Measurements from ENCODE around the gene NFIB.
A peak's percentile ranks its signal among the peaks of the same experiment; 100 is the strongest.

NFIB gene

GRCh38 chr9:14188011-14188410 lies 125.9 kb downstream of the NFIB start:
- peaks cover 4% of the 10 kb centered on the region for H3K4me1 ChIP-seq (ENCODE audit: control insufficient read depth, insufficient read depth, low read length)
- H3K36me3 ChIP-seq (ENCODE audit: control insufficient read depth, insufficient read depth, low read length), result no peaks in the 10 kb centered on the region
- H3K27me3 ChIP-seq (ENCODE audit: control insufficient read depth, insufficient read depth, low read length), result no peaks in the 10 kb centered on the region
- H3K4me3 ChIP-seq (ENCODE audit: low read length), result no peak overlapping the region
- H3K9ac ChIP-seq (ENCODE audit: low read length), result no peak overlapping the region
- no peak overlapping the region for H3K27ac ChIP-seq (ENCODE audit: low read depth, low read length)

GRCh38 chr9:14186096-14186495 lies 127.8 kb downstream of the NFIB start:
- Histone ChIP-seq H3K27ac (ENCODE audit: low read depth, low read length) (no peak overlapping the region), H3K27me3 (ENCODE audit: control insufficient read depth, insufficient read depth, low read length) (no peaks in the 10 kb centered on the region), H3K4me3 (ENCODE audit: low read length) (no peak overlapping the region), H3K4me1 (ENCODE audit: control insufficient read depth, insufficient read depth, low read length) (peaks cover 11% of the 10 kb centered on the region), H3K36me3 (ENCODE audit: control insufficient read depth, insufficient read depth, low read length) (no peaks in the 10 kb centered on the region), H3K9ac (ENCODE audit: low read length) (no peak overlapping the region)

GRCh38 chr9:14185016-14185415 lies 128.9 kb downstream of the NFIB start:
- no peak overlapping the region for H3K4me3 ChIP-seq (ENCODE audit: low read length)
- H3K9ac ChIP-seq (ENCODE audit: low read length), result no peak overlapping the region
- no peak overlapping the region for H3K27ac ChIP-seq (ENCODE audit: low read depth, low read length)
- no peaks in the 10 kb centered on the region for H3K27me3 ChIP-seq (ENCODE audit: control insufficient read depth, insufficient read depth, low read length)
- H3K36me3 ChIP-seq (ENCODE audit: control insufficient read depth, insufficient read depth, low read length), result no peaks in the 10 kb centered on the region
- H3K4me1 ChIP-seq (ENCODE audit: control insufficient read depth, insufficient read depth, low read length), result peaks cover 16% of the 10 kb centered on the region

GRCh38 chr9:14183001-14183400 lies 130.9 kb downstream of the NFIB start:
- Histone ChIP-seq H3K36me3 (ENCODE audit: control insufficient read depth, insufficient read depth, low read length) (no peaks in the 10 kb centered on the region), H3K4me3 (ENCODE audit: low read length) (no peak overlapping the region), H3K27me3 (ENCODE audit: control insufficient read depth, insufficient read depth, low read length) (no peaks in the 10 kb centered on the region), H3K27ac (ENCODE audit: low read depth, low read length) (no peak overlapping the region), H3K9ac (ENCODE audit: low read length) (no peak overlapping the region), H3K4me1 (ENCODE audit: control insufficient read depth, insufficient read depth, low read length) (peaks cover 18% of the 10 kb centered on the region)

- Histone ChIP-seq H3K27ac (ENCODE audit: low read depth, low read length) (peak overlapping the region; percentile 46), H3K36me3 (ENCODE audit: control insufficient read depth, insufficient read depth, low read length) (no peaks in the 10 kb centered on the region), H3K27me3 (ENCODE audit: control insufficient read depth, insufficient read depth, low read length) (no peaks in the 10 kb centered on the region), H3K4me1 (ENCODE audit: control insufficient read depth, insufficient read depth, low read length) (peaks cover 14% of the 10 kb centered on the region), H3K4me3 (ENCODE audit: low read length) (peak overlapping the region; percentile 56), H3K9ac (ENCODE audit: low read length) (no peak overlapping the region)
These were observed 132.9 kb downstream of the NFIB start for GRCh38 chr9:14180960-14181537.

GRCh38 chr9:14180093-14180959 lies 133.6 kb downstream of the NFIB start:
- peak overlapping the region; percentile 56 for H3K4me3 ChIP-seq (ENCODE audit: low read length)
- peaks cover 14% of the 10 kb centered on the region for H3K4me1 ChIP-seq (ENCODE audit: control insufficient read depth, insufficient read depth, low read length)
- H3K27ac ChIP-seq (ENCODE audit: low read depth, low read length), result peak overlapping the region; percentile 46
- no peaks in the 10 kb centered on the region for H3K27me3 ChIP-seq (ENCODE audit: control insufficient read depth, insufficient read depth, low read length)
- no peaks in the 10 kb centered on the region for H3K36me3 ChIP-seq (ENCODE audit: control insufficient read depth, insufficient read depth, low read length)
- no peak overlapping the region for H3K9ac ChIP-seq (ENCODE audit: low read length)

GRCh38 chr9:14179449-14179848 lies 134.5 kb downstream of the NFIB start:
- Histone ChIP-seq H3K27me3 (ENCODE audit: control insufficient read depth, insufficient read depth, low read length) (no peaks in the 10 kb centered on the region), H3K4me3 (ENCODE audit: low read length) (no peak overlapping the region), H3K4me1 (ENCODE audit: control insufficient read depth, insufficient read depth, low read length) (peaks cover 14% of the 10 kb centered on the region), H3K36me3 (ENCODE audit: control insufficient read depth, insufficient read depth, low read length) (no peaks in the 10 kb centered on the region), H3K9ac (ENCODE audit: low read length) (no peak overlapping the region), H3K27ac (ENCODE audit: low read depth, low read length) (no peak overlapping the region)

GRCh38 chr9:14175778-14176177 lies 138.2 kb downstream of the NFIB start:
- Histone ChIP-seq H3K36me3 (ENCODE audit: control insufficient read depth, insufficient read depth, low read length) (no peaks in the 10 kb centered on the region), H3K4me3 (ENCODE audit: low read length) (no peak overlapping the region), H3K9ac (ENCODE audit: low read length) (no peak overlapping the region), H3K4me1 (ENCODE audit: control insufficient read depth, insufficient read depth, low read length) (peaks cover 7% of the 10 kb centered on the region), H3K27me3 (ENCODE audit: control insufficient read depth, insufficient read depth, low read length) (no peaks in the 10 kb centered on the region), H3K27ac (ENCODE audit: low read depth, low read length) (no peak overlapping the region)

GRCh38 chr9:14173713-14174112 lies 140.2 kb downstream of the NFIB start:
- no peaks in the 10 kb centered on the region for H3K4me1 ChIP-seq (ENCODE audit: control insufficient read depth, insufficient read depth, low read length)
- no peak overlapping the region for H3K27ac ChIP-seq (ENCODE audit: low read depth, low read length)

GRCh38 chr9:14170973-14171596 lies 142.9 kb downstream of the NFIB start:
- Histone ChIP-seq H3K36me3 (ENCODE audit: control insufficient read depth, insufficient read depth, low read length) (no peaks in the 10 kb centered on the region), H3K4me1 (ENCODE audit: control insufficient read depth, insufficient read depth, low read length) (no peaks in the 10 kb centered on the region), H3K9ac (ENCODE audit: low read length) (no peak overlapping the region), H3K4me3 (ENCODE audit: low read length) (no peak overlapping the region), H3K27me3 (ENCODE audit: control insufficient read depth, insufficient read depth, low read length) (no peaks in the 10 kb centered on the region), H3K27ac (ENCODE audit: low read depth, low read length) (no peak overlapping the region)

More at GRCh38 chr9:14173713-14174112, 140.2 kb downstream of the NFIB start:
- no peaks in the 10 kb centered on the region for H3K27me3 ChIP-seq (ENCODE audit: control insufficient read depth, insufficient read depth, low read length)
- H3K4me3 ChIP-seq (ENCODE audit: low read length), result no peak overlapping the region
- no peak overlapping the region for H3K9ac ChIP-seq (ENCODE audit: low read length)
- no peaks in the 10 kb centered on the region for H3K36me3 ChIP-seq (ENCODE audit: control insufficient read depth, insufficient read depth, low read length)

- no peak overlapping the region for H3K4me3 ChIP-seq (ENCODE audit: low read length)
- peaks cover under 1% of the 10 kb centered on the region for H3K4me1 ChIP-seq (ENCODE audit: control insufficient read depth, insufficient read depth, low read length)
- no peak overlapping the region for H3K9ac ChIP-seq (ENCODE audit: low read length)
- no peak overlapping the region for H3K27ac ChIP-seq (ENCODE audit: low read depth, low read length)
- no peaks in the 10 kb centered on the region for H3K27me3 ChIP-seq (ENCODE audit: control insufficient read depth, insufficient read depth, low read length)
- no peaks in the 10 kb centered on the region for H3K36me3 ChIP-seq (ENCODE audit: control insufficient read depth, insufficient read depth, low read length)
These were observed 143.5 kb downstream of the NFIB start for GRCh38 chr9:14170392-14170931.

GRCh38 chr9:14168381-14168780 lies 145.6 kb downstream of the NFIB start:
- Histone ChIP-seq H3K4me1 (ENCODE audit: control insufficient read depth, insufficient read depth, low read length) (peaks cover 3% of the 10 kb centered on the region), H3K9ac (ENCODE audit: low read length) (no peak overlapping the region), H3K36me3 (ENCODE audit: control insufficient read depth, insufficient read depth, low read length) (no peaks in the 10 kb centered on the region), H3K4me3 (ENCODE audit: low read length) (no peak overlapping the region), H3K27me3 (ENCODE audit: control insufficient read depth, insufficient read depth, low read length) (no peaks in the 10 kb centered on the region), H3K27ac (ENCODE audit: low read depth, low read length) (no peak overlapping the region)
